Sigmoid colon (tissue), 7 donors: ENCODE data around the gene GGA1. TPM values are rescaled to one million over a fixed set of nuclear protein-coding genes. Genes with fewer than 3 reads are reported as not detected.

ENCODE experiments used
- DNase-seq: peaks from one replicate; pipeline ENCODE4 v3.0.0-alpha.2; 2019
- H3K27ac ChIP-seq, 4 donors: fragments of 200-600 bp; sonication (generic); one replicate each; pipeline ENCODE4 v1.5.1; 2016 to 2019; ENCODE audit warnings: mild to moderate bottlenecking in 1 of 4
- H3K27me3 ChIP-seq, 3 donors: fragments of 200-600 bp; sonication (generic); one replicate each; pipeline ENCODE4 v1.5.1; 2019; ENCODE audit warnings: mild to moderate bottlenecking in 1 of 3
- H3K36me3 ChIP-seq, 4 donors: fragments of 200-600 bp; sonication (generic); one replicate each; pipeline ENCODE4 v1.5.1; 2016 to 2019
- H3K4me1 ChIP-seq, 4 donors: fragments of 200-600 bp; sonication (generic); one replicate each; pipeline ENCODE4 v1.5.1; 2017 to 2019
- H3K4me3 ChIP-seq, 4 donors: fragments of 200-600 bp; sonication (generic); one replicate each; pipeline ENCODE4 v1.5.1; 2017 to 2019; ENCODE audit warnings: mild to moderate bottlenecking in 2 of 4, moderate library complexity in 1 of 4
- H3K9me3 ChIP-seq, 4 donors: fragments of 200-600 bp in 3 of 4; sonication (generic) in 3 of 4; one replicate each; pipeline versions ENCODE4 v1.5.1 to v1.6.1; 2013 to 2019
- CTCF ChIP-seq, 4 experiments: fragments of 450-650 bp in 3 of 4; fragments of 200-600 bp in 1 of 4; IDR thresholded peaks; one replicate each; pipeline ENCODE4 v1.5.1; 2016 to 2019; ENCODE audit warnings: antibody characterized with exemption in 4 of 4, mild to moderate bottlenecking in 3 of 4, moderate library complexity in 2 of 4
- EP300 ChIP-seq, 4 donors: sonication (generic); formaldehyde crosslinking; IDR thresholded peaks; one replicate each; pipeline ENCODE4 v1.6.1; 2017; ENCODE audit warnings: antibody characterized with exemption in 4 of 4
- POLR2A ChIP-seq, 2 donors: fragments of 450-650 bp; IDR thresholded peaks; one replicate each; pipeline ENCODE4 v1.6.1; 2016; ENCODE audit warnings: antibody characterized with exemption in 2 of 2, mild to moderate bottlenecking in 2 of 2, moderate library complexity in 2 of 2
- POLR2AphosphoS5 ChIP-seq, 4 donors: sonication (generic); formaldehyde crosslinking; IDR thresholded peaks; one replicate each; pipeline ENCODE4 v1.6.1; 2017; ENCODE audit warnings: antibody characterized with exemption in 4 of 4
- WGBS, 2 donors: extraction: QIAGEN DNeasy Blood & Tissue Kit; methylation state at CpG; one replicate each; pipeline ENCODE4 v1.1.7; 2013; 5-methylcytosine and 5-hydroxymethylcytosine counted together
- intact Hi-C: fragments of 100-400 bp; cut with DNase I; formaldehyde crosslinking; loops from one replicate; pipeline ENCODE4 v1.15.1; 2023
- polyA plus RNA-seq, 3 donors: library from polyadenylated mRNA; stranded (reverse); fragments of 200-250 nt; gene quantifications; one replicate each; pipeline ENCODE4 v1.2.3, GENCODE V29; 2013
- total RNA-seq, 4 donors: library from RNA; depleted of rRNA; stranded (reverse); fragments of >200 nt; gene quantifications; one replicate each; pipeline ENCODE4 v1.1.0, GENCODE V29; 2016
- donor health status: healthy with polysubstance abuse.
- donor health status: Bipolar disorder and iron deficiency.
- donor health status: healthy.

The GGA1 gene
- total and polyA plus RNA-seq, 7 donors, result 25.2 to 77.4 (median 41.3) TPM

DNA sequence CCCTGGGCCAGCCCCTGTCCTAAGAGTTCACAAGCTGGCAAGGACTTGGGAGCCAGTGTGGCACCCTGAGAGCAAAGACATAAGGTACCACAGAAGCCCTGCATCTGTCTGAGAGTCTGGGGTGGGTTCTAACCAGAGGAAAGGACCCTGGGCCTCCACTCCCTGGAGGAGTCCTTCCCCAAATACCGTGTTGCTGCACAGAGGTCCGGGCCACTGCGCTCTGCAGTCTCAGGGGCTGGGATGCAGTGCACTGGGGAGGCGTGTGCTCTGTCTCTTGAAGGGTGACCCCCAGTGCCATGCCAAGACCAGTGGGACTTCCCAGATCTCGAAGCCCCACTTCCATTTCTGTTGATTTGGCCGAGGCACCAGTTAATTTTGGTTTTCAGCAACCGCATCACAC, 26.5 kb downstream of the GGA1 start:
- TF ChIP-seq EP300 (IDR thresholded peaks at IDR 0.05), result no peak
- TF ChIP-seq CTCF (IDR thresholded peaks at IDR 0.05), result no peak
- TF ChIP-seq POLR2AphosphoS5 (IDR thresholded peaks at IDR 0.05), result no peak
- TF ChIP-seq POLR2A (IDR thresholded peaks at IDR 0.05), result no peak
- H3K4me3 ChIP-seq, result no peak overlapping the region
- DNase-seq, result no peak
- intact Hi-C loops, result no loop called here
- H3K36me3 ChIP-seq, result peaks cover 1 to 25% (median 4%) of the 10 kb centered on the region in 4 donors
- peak overlapping the region; percentile 69 to 80 (median 75) for H3K27ac ChIP-seq
- H3K9me3 ChIP-seq, result no peaks in the 10 kb centered on the region
- H3K27me3 ChIP-seq, result peaks cover 0 to 4% (median under 1%) of the 10 kb centered on the region in 3 donors
- H3K4me1 ChIP-seq, result peaks cover 2 to 48% (median 41%) of the 10 kb centered on the region in 4 donors
- 85 to 89% methylated on average over 7 of the region's 7 CpGs for WGBS, 2 donors

- intact Hi-C loops, result no loop called here
- Histone ChIP-seq H3K9me3 (no peaks in the 10 kb centered on the region), H3K4me3 (no peak overlapping the region), H3K27ac (no peak overlapping the region), H3K36me3 (peaks cover 0 to 13% (median 2%) of the 10 kb centered on the region in 4 donors), H3K4me1 (peaks cover 2 to 54% (median 45%) of the 10 kb centered on the region in 4 donors), H3K27me3 (peaks cover 0 to 7% (median 6%) of the 10 kb centered on the region in 3 donors)
- TF ChIP-seq POLR2AphosphoS5 (IDR thresholded peaks at IDR 0.05), result no peak
- TF ChIP-seq CTCF (IDR thresholded peaks at IDR 0.05), result no peak
- no peak for TF ChIP-seq EP300 (IDR thresholded peaks at IDR 0.05)
- TF ChIP-seq POLR2A (IDR thresholded peaks at IDR 0.05), result no peak
- WGBS, 2 donors, result 47 to 61% methylated on average over 6 of the region's 6 CpGs
- DNase-seq, result no peak
These were observed 27.7 kb downstream of the GGA1 start for GRCh38 chr22:37636186-37636948.

DNA sequence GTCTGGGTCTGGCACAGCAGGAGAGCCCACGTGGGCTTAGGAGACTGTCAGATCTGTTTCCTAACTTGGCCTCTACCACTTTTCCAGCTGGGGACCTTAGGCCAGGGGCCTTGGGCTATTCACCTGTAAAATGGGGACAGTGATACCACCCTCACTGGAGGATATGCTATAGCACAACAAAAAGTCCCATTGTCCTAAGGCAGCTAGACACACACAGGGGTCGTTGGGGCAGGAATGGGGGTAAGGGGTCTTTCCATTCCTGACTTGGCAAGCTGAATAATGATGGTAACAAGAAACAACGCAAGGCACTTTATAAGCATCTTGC, 28.3 kb downstream of the GGA1 start:
- Histone ChIP-seq H3K4me1 (peaks cover 2 to 54% (median 45%) of the 10 kb centered on the region in 4 donors), H3K36me3 (peaks cover 0 to 7% (median 1%) of the 10 kb centered on the region in 4 donors), H3K9me3 (no peaks in the 10 kb centered on the region), H3K27me3 (peaks cover 0 to 7% (median 6%) of the 10 kb centered on the region in 3 donors), H3K4me3 (no peak overlapping the region), H3K27ac (no peak overlapping the region)
- DNase-seq, result no peak
- intact Hi-C loops, result no loop called here
- WGBS, 2 donors, result 62 to 72% methylated on average over 3 of the region's 3 CpGs
- TF ChIP-seq POLR2AphosphoS5 (IDR thresholded peaks at IDR 0.05) (no peak), CTCF (IDR thresholded peaks at IDR 0.05) (no peak), EP300 (IDR thresholded peaks at IDR 0.05) (no peak), POLR2A (IDR thresholded peaks at IDR 0.05) (no peak)

- Histone ChIP-seq H3K4me3 (peak overlapping the region; percentile 40 to 63 (median 52)), H3K9me3 (no peaks in the 10 kb centered on the region), H3K36me3 (no peaks in the 10 kb centered on the region), H3K27ac (peak overlapping the region in 3 of 4 donors; percentile 27 to 64 (median 60)), H3K4me1 (peaks cover 2 to 45% (median 36%) of the 10 kb centered on the region in 4 donors), H3K27me3 (peaks cover 0 to 7% (median 6%) of the 10 kb centered on the region in 3 donors)
- TF ChIP-seq POLR2A (IDR thresholded peaks at IDR 0.05), result no peak
- TF ChIP-seq CTCF (IDR thresholded peaks at IDR 0.05), result no peak
- TF ChIP-seq EP300 (IDR thresholded peaks at IDR 0.05), result no peak
- no peak for TF ChIP-seq POLR2AphosphoS5 (IDR thresholded peaks at IDR 0.05)
- WGBS, 2 donors, result 4 to 32% methylated on average over 11 of the region's 11 CpGs
- DNase-seq, result no peak
- intact Hi-C loops, result no loop called here
These were observed 29.9 kb downstream of the GGA1 start for GRCh38 chr22:37638391-37639069.
